Measurements from ENCODE around the gene NBAS.
"Not testable (repeated sequence)": the region's sequence is repeated elsewhere in the genome, so short reads cannot be mapped to it uniquely, and the experiment has no call there.

Gene NBAS

GRCh38 chr2:15404511-15404910 lies 156.6 kb downstream of the NBAS start:
- not testable (repeated sequence) for FAIRE-seq

- FAIRE-seq, result no peak
Measured at GRCh38 chr2:15400240-15400826, 160.8 kb downstream of the NBAS start.

GRCh38 chr2:15399241-15399640 lies 161.9 kb downstream of the NBAS start:
- FAIRE-seq, result no peak

- no peak for FAIRE-seq
Measured at GRCh38 chr2:15391751-15392150, 169.4 kb downstream of the NBAS start.

GRCh38 chr2:15389895-15390294 lies 171.2 kb downstream of the NBAS start:
- FAIRE-seq, result no peak

- no peak for FAIRE-seq
Measured at GRCh38 chr2:15389326-15389700, 171.8 kb downstream of the NBAS start.

GRCh38 chr2:15388406-15389325 lies 172.5 kb downstream of the NBAS start:
- no peak for FAIRE-seq

GRCh38 chr2:15385184-15385583 lies 175.9 kb downstream of the NBAS start:
- FAIRE-seq, result no peak

GRCh38 chr2:15383695-15384350 lies 177.3 kb downstream of the NBAS start:
- no peak for FAIRE-seq

GRCh38 chr2:15378148-15378908 lies 182.8 kb downstream of the NBAS start:
- FAIRE-seq, result no peak

- no peak for FAIRE-seq
Measured at GRCh38 chr2:15377202-15377601, 183.9 kb downstream of the NBAS start.

- FAIRE-seq, result no peak
Measured at GRCh38 chr2:15372019-15372418, 189.1 kb downstream of the NBAS start.

GRCh38 chr2:15369129-15369528 lies 192.0 kb downstream of the NBAS start:
- no peak for FAIRE-seq

- FAIRE-seq, result no peak
Measured at GRCh38 chr2:15367715-15368114, 193.4 kb downstream of the NBAS start.

GRCh38 chr2:15367205-15367604 lies 193.9 kb downstream of the NBAS start:
- no peak for FAIRE-seq

- no peak for FAIRE-seq
Measured at GRCh38 chr2:15365411-15365810, 195.7 kb downstream of the NBAS start.

GRCh38 chr2:15364561-15364960 lies 196.6 kb downstream of the NBAS start:
- no peak for FAIRE-seq

GRCh38 chr2:15363734-15364133 lies 197.4 kb downstream of the NBAS start:
- no peak for FAIRE-seq

GRCh38 chr2:15363142-15363541 lies 198.0 kb downstream of the NBAS start:
- no peak for FAIRE-seq

- FAIRE-seq, result no peak
Measured at GRCh38 chr2:15359716-15360531, 201.2 kb downstream of the NBAS start.

GRCh38 chr2:15357922-15358321 lies 203.2 kb downstream of the NBAS start:
- no peak for FAIRE-seq

- no peak for FAIRE-seq
Measured at GRCh38 chr2:15357186-15357585, 203.9 kb downstream of the NBAS start.

Data from islet of Langerhans (tissue), 1 donor.